GM12891 (cell line): Measurements from ENCODE around the gene MMP26. TPM values are rescaled to one million over a fixed set of nuclear protein-coding genes. Genes with fewer than 3 reads are reported as not detected.

Experiments used
- DNase-seq: peaks from one replicate; pipeline ENCODE4 v3.0.0; 2011; ENCODE audit warnings: low spot score; ENCODE audit not compliant: insufficient read length
- FAIRE-seq: peaks from 2 replicates; lab custom pipeline; 2011; peaks lifted over from hg19 to GRCh38; lab: Jason Lieb, UNC
- PAX5 ChIP-seq: IDR thresholded peaks from 2 replicates; pipeline ENCODE4 v1.6.1; 2011; ENCODE audit warnings: low read length, moderate library complexity, mild to moderate bottlenecking; ENCODE audit not compliant: insufficient read depth, severe bottlenecking
- POLR2A ChIP-seq: IDR thresholded peaks from 2 replicates; pipeline ENCODE4 v1.6.1; 2011; ENCODE audit warnings: low read depth, low read length, control low read depth
- POLR2AphosphoS5 ChIP-seq: IDR thresholded peaks from 2 replicates; pipeline ENCODE4 v1.6.1; 2011; ENCODE audit warnings: low read depth, low read length, control low read depth
- POU2F2 ChIP-seq: IDR thresholded peaks from 2 replicates; pipeline ENCODE4 v1.6.1; 2011; ENCODE audit warnings: low read depth, mild to moderate bottlenecking, control low read depth, low read length, moderate library complexity
- SPI1 ChIP-seq: IDR thresholded peaks from 2 replicates; pipeline ENCODE4 v1.6.1; 2011; ENCODE audit warnings: low read depth, low read length, control low read depth
- TAF1 ChIP-seq: IDR thresholded peaks from 2 replicates; pipeline ENCODE4 v1.6.1; 2011; ENCODE audit warnings: low read depth, low read length, control low read depth
- polyA plus RNA-seq: library from polyadenylated mRNA; unstranded; fragments of >200 nt; gene quantifications from one replicate; pipeline ENCODE4 v1.2.1, GENCODE V29; 2012; ENCODE audit warnings: low read depth, missing spikeins, inconsistent platforms; ENCODE audit not compliant: missing spikeins

The MMP26 gene
- polyA plus RNA-seq: not detected

DNA sequence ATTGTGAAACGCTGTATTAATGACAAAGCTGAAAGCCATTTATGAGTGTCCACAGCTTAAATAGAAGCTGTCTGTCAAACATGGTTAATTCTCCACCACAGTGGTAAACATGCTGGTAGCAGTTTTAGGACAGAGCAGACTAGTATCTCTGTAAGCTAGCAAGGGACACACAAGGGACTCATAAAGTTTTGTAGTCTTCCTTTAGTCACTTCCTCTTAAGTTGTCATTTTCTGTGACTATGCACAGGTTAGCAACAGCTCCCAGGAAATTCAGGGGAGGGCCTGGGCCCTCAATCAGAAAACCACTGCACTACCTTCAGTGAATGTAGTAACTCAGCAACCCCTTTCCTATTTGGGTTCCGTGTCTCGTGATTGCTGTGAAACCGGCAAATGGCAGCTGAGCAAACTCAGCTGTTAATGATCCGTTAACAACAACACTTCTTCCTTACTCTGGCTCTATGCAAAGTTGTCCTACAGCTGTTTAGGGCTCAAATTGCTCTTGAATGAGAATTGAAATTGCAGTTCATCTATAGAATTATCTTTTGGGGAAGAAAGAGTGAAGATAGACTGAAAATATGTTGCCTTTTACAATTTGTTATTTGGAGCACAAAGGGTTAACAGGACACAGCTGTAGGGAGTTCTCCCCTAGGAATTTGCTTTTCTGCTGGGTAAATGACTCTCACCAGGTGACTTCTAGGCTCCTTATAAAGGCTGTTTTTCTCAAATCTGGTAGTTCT lies at the start of gene MMP26:
Gene MMP26 (plus strand): TSS at position 731 of the 736 bp plus-strand sequence.
- no peak for FAIRE-seq
- no peak for DNase-seq
- TF ChIP-seq POLR2AphosphoS5 (no peak), SPI1 (0 out of 2 replicates have a peak, but pooled peaks have one; percentile 5)

GRCh38 chr11:4658629-4659445 lies 45.7 kb upstream of the MMP26 start:
- FAIRE-seq: no peak
- no peak for DNase-seq

DNA sequence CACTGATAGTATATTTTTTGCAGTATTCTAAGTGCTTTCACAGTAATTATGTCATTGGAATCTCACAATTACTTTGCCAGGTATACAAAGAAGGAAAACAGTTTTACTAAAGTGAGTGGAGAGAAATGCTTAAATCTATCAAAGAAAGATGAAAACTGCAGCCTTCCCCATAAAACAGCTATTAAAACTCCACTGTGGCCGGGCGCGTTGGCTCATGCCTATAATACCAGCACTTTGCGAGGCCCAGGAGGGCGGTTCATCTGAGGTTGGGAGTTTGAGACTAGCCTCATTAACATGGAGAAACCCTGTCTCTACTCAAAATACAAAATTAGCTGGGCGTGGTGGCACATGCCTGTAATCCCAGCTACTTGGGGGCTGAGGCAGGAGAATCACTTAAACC lies 41.7 kb upstream of the MMP26 start:
- DNase-seq: no peak
- FAIRE-seq: no peak

More at GRCh38 chr11:4658629-4659445, 45.7 kb upstream of the MMP26 start:
- TF ChIP-seq TAF1: no peak

GRCh38 chr11:4664183-4664582 lies 40.4 kb upstream of the MMP26 start:
- no peak for TF ChIP-seq TAF1
- TF ChIP-seq POLR2AphosphoS5: no peak
- TF ChIP-seq POU2F2: no peak
- TF ChIP-seq PAX5: no peak
- TF ChIP-seq SPI1: no peak
- no peak for TF ChIP-seq POLR2A
- no peak for FAIRE-seq

More for the DNA sequence above, 41.7 kb upstream of the MMP26 start:
- no peak for TF ChIP-seq POLR2A
- no peak for TF ChIP-seq POU2F2
- TF ChIP-seq SPI1: no peak
- no peak for TF ChIP-seq PAX5
- TF ChIP-seq TAF1: no peak
- no peak for TF ChIP-seq POLR2AphosphoS5

GRCh38 chr11:4664786-4665185 lies 39.8 kb upstream of the MMP26 start:
- no peak for DNase-seq
- FAIRE-seq: no peak
- TF ChIP-seq PAX5: no peak
- TF ChIP-seq POU2F2: no peak
- TF ChIP-seq POLR2AphosphoS5: no peak
- no peak for TF ChIP-seq SPI1
- no peak for TF ChIP-seq TAF1
- TF ChIP-seq POLR2A: no peak

More at GRCh38 chr11:4664183-4664582, 40.4 kb upstream of the MMP26 start:
- DNase-seq: no peak

- TF ChIP-seq SPI1 (no peak), TAF1 (no peak), POLR2A (no peak), POLR2AphosphoS5 (no peak), POU2F2 (no peak), PAX5 (no peak)
- no peak for FAIRE-seq
Observed at GRCh38 chr11:4665424-4665823, 39.2 kb upstream of the MMP26 start.

GRCh38 chr11:4671741-4672140 lies 32.8 kb upstream of the MMP26 start:
- TF ChIP-seq PAX5 (no peak), POLR2A (no peak), SPI1 (no peak), POU2F2 (no peak), POLR2AphosphoS5 (no peak), TAF1 (no peak)
- FAIRE-seq (no peak), DNase-seq (no peak)

More at GRCh38 chr11:4665424-4665823, 39.2 kb upstream of the MMP26 start:
- DNase-seq: no peak

DNA sequence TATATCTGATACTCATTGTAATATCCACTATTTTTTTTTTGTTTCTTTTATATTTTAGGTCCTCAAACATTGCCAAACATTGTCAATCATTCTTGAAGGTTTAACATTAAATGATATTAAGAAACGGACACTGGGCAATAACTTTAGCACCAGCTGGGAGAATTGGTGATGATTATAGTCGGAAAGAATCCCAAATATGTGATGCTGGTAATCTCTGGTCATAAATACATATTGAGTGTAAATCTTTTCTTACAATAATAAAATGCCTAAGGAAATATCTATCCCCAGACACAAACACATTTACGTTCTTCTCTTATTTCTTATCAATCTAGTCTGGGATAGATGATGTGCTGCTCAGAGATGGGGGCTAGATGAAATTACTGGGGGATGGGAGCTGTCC lies 32.1 kb upstream of the MMP26 start:
- DNase-seq: no peak
- TF ChIP-seq POU2F2: no peak
- no peak for TF ChIP-seq POLR2A
- TF ChIP-seq TAF1: no peak
- no peak for TF ChIP-seq SPI1
- TF ChIP-seq PAX5: no peak
- FAIRE-seq: no peak

GRCh38 chr11:4673781-4674180 lies 30.8 kb upstream of the MMP26 start:
- no peak for TF ChIP-seq POLR2A
- no peak for TF ChIP-seq TAF1
- TF ChIP-seq SPI1: no peak
- no peak for TF ChIP-seq PAX5
- TF ChIP-seq POU2F2: no peak
- no peak for TF ChIP-seq POLR2AphosphoS5
- no peak for DNase-seq
- no peak for FAIRE-seq

- FAIRE-seq: no peak
- no peak for DNase-seq
- TF ChIP-seq POLR2A (no peak), TAF1 (no peak), POU2F2 (no peak), POLR2AphosphoS5 (no peak), PAX5 (no peak), SPI1 (no peak)
Observed at GRCh38 chr11:4677948-4678347, 26.6 kb upstream of the MMP26 start.
